NCI-H187 treated with DMSO at 0.1 percent for 48 hours (cell line): ENCODE data around the gene IKBKE.

ENCODE experiments used
- DNase-seq: peaks from one replicate; lab custom pipeline; 2025; lab: John Stamatoyannopoulos, UW

IKBKE gene

GRCh38 chr1:206512058-206512850 lies 42.0 kb downstream of the IKBKE start:
- DNase-seq, result no peak

GRCh38 chr1:206512851-206513180 lies 42.5 kb downstream of the IKBKE start:
- no peak for DNase-seq

GRCh38 chr1:206513312-206514111 lies 43.2 kb downstream of the IKBKE start:
- DNase-seq, result no peak

- DNase-seq, result no peak
Observed at GRCh38 chr1:206514813-206515387, 44.6 kb downstream of the IKBKE start.

GRCh38 chr1:206516728-206516990 lies 46.4 kb downstream of the IKBKE start:
- DNase-seq, result no peak

- no peak for DNase-seq
Observed at GRCh38 chr1:206517784-206518183, 47.5 kb downstream of the IKBKE start.

- no peak for DNase-seq
Observed at GRCh38 chr1:206518206-206518605, 47.9 kb downstream of the IKBKE start.

- DNase-seq, result no peak
Observed at GRCh38 chr1:206518743-206519142, 48.5 kb downstream of the IKBKE start.

- DNase-seq, result no peak
Observed at GRCh38 chr1:206521127-206521526, 50.9 kb downstream of the IKBKE start.

- no peak for DNase-seq
Observed at GRCh38 chr1:206521694-206522402, 51.6 kb downstream of the IKBKE start.

GRCh38 chr1:206524739-206525364 lies 54.6 kb downstream of the IKBKE start:
- DNase-seq, result no peak

GRCh38 chr1:206526064-206526911 lies 56.0 kb downstream of the IKBKE start:
- DNase-seq, result no peak

GRCh38 chr1:206529425-206529824 lies 59.1 kb downstream of the IKBKE start:
- no peak for DNase-seq

GRCh38 chr1:206532368-206532767 lies 62.1 kb downstream of the IKBKE start:
- no peak for DNase-seq

GRCh38 chr1:206534552-206534951 lies 64.3 kb downstream of the IKBKE start:
- DNase-seq, result no peak

GRCh38 chr1:206535853-206536188 lies 65.5 kb downstream of the IKBKE start:
- no peak for DNase-seq

GRCh38 chr1:206537141-206537540 lies 66.9 kb downstream of the IKBKE start:
- no peak for DNase-seq

- no peak for DNase-seq
Observed at GRCh38 chr1:206538086-206538770, 68.0 kb downstream of the IKBKE start.

- no peak for DNase-seq
Observed at GRCh38 chr1:206538901-206539640, 68.8 kb downstream of the IKBKE start.
